Measurements from ENCODE around the gene YBEY. TPM values are rescaled to one million over a fixed set of nuclear protein-coding genes. Genes with fewer than 3 reads are reported as not detected.

Gene YBEY
- polyA plus RNA-seq, 1 of the 3 experiments (the other 2 are of a cell fraction) = 47.5 TPM

DNA sequence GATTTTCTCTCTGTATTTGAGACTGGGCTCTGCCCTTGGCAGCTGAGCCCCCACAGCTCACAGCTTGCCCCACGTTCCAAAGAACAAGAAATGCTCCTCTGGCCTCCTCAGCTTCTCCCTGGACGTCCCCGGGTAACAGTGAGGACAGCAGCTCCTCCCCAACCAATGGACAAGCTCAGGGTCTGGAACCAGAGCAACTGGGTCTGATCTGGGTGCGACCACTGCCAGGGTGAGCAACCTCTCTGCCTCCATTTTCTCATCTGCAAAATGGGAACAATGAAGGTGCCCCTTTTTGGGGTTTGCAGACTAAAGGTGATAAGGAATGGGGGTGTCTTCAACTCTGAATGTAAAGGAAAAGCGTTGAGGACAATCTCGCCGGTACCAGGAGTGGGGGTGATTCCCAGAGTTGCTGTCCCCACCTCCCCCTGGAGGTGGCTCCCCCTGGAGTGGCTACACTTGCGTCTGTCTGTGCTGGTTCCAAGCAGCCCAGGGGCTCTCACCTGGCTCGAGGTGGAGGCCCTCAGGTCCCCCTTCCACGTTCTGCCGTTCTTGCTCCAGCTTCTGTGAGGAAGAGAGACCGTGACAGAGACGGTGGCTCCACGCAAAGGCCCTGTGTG lies 30.7 kb downstream of the YBEY start:
- H4K20me1 ChIP-seq (ENCODE audit: insufficient read depth) = peaks cover 5% of the 10 kb centered on the region; the same call in 1 of the 2 replicates
- peaks cover 28% of the 10 kb centered on the region for H3K79me2 ChIP-seq (ENCODE audit: insufficient read depth)
- TF ChIP-seq GABPA (IDR thresholded peaks at IDR 0.05; ENCODE audit: low read depth) = no peak
- TF ChIP-seq REST (IDR thresholded peaks at IDR 0.05; ENCODE audit: low read depth, low read length) = no peak
- TF ChIP-seq RAD21 (IDR thresholded peaks at IDR 0.05; ENCODE audit: low read length) = no peak
- no peak for TF ChIP-seq POLR2AphosphoS5 (IDR thresholded peaks at IDR 0.05; ENCODE audit: low read depth, low read length)
- TF ChIP-seq EP300 (IDR thresholded peaks at IDR 0.05; ENCODE audit: borderline replicate concordance in 1 of 2, low read depth in 1 of 2, low read length in 1 of 2) = no peak
- no peak for TF ChIP-seq CHD2 (IDR thresholded peaks at IDR 0.05; ENCODE audit: low read length, partially characterized antibody)
- no peak for TF ChIP-seq SIN3A (IDR thresholded peaks at IDR 0.05; ENCODE audit: borderline replicate concordance, low read depth, low read length)
- TF ChIP-seq EZH2phosphoT487 (IDR thresholded peaks at IDR 0.05; ENCODE audit: borderline replicate concordance, low read depth) = no peak
- TF ChIP-seq, protein P1, sequence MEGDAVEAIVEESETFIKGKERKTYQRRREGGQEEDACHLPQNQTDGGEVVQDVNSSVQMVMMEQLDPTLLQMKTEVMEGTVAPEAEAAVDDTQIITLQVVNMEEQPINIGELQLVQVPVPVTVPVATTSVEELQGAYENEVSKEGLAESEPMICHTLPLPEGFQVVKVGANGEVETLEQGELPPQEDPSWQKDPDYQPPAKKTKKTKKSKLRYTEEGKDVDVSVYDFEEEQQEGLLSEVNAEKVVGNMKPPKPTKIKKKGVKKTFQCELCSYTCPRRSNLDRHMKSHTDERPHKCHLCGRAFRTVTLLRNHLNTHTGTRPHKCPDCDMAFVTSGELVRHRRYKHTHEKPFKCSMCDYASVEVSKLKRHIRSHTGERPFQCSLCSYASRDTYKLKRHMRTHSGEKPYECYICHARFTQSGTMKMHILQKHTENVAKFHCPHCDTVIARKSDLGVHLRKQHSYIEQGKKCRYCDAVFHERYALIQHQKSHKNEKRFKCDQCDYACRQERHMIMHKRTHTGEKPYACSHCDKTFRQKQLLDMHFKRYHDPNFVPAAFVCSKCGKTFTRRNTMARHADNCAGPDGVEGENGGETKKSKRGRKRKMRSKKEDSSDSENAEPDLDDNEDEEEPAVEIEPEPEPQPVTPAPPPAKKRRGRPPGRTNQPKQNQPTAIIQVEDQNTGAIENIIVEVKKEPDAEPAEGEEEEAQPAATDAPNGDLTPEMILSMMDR (IDR thresholded peaks at IDR 0.05) = no peak
- TF ChIP-seq ELF1 (IDR thresholded peaks at IDR 0.05) = no peak
- TF ChIP-seq PBX3 (IDR thresholded peaks at IDR 0.05) = no peak
- TF ChIP-seq, protein P2, sequence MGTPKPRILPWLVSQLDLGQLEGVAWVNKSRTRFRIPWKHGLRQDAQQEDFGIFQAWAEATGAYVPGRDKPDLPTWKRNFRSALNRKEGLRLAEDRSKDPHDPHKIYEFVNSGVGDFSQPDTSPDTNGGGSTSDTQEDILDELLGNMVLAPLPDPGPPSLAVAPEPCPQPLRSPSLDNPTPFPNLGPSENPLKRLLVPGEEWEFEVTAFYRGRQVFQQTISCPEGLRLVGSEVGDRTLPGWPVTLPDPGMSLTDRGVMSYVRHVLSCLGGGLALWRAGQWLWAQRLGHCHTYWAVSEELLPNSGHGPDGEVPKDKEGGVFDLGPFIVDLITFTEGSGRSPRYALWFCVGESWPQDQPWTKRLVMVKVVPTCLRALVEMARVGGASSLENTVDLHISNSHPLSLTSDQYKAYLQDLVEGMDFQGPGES (IDR thresholded peaks at IDR 0.05; ENCODE audit: low read depth, low read length) = no peak
- no peak for TF ChIP-seq MXI1 (IDR thresholded peaks at IDR 0.05; ENCODE audit: low read depth, low read length)
- TF ChIP-seq YY1 (IDR thresholded peaks at IDR 0.05; ENCODE audit: low read depth) = no peak
- CTCF ChIA-PET = no interaction called here
- H3K4me2 ChIP-seq = no peak overlapping the region
- no peaks in the 10 kb centered on the region for H3K9me3 ChIP-seq
- no peak overlapping the region for H2AFZ ChIP-seq (ENCODE audit: low read depth)
- no peaks in the 10 kb centered on the region for H3K27me3 ChIP-seq (ENCODE audit: insufficient read depth)
- H3K36me3 ChIP-seq (replicated peaks in 1 of 2; ENCODE audit: control insufficient read depth in 1 of 2, insufficient read depth in 2 of 2, low read length in 1 of 2) = peaks cover 2 to 10% of the 10 kb centered on the region in 2 experiments
- no peak overlapping the region for H3K27ac ChIP-seq (ENCODE audit: low read depth in 2 of 2, low read length in 1 of 2)
- H3K9me2 ChIP-seq = no peaks in the 10 kb centered on the region
- peaks cover 3% of the 10 kb centered on the region for H3F3A ChIP-seq (replicated peaks; ENCODE audit: insufficient read depth)
- DNase-seq = no peak
- 97% methylated on average over 14 of the region's 14 CpGs for WGBS (ENCODE audit: low lambda C conversion rate)
- peaks cover 4 to 31% of the 10 kb centered on the region in 2 experiments; a peak in 2 of 4 replicates for H3K4me1 ChIP-seq (ENCODE audit: control insufficient read depth in 1 of 2, insufficient read depth in 2 of 2, low read depth in 1 of 2, low read length in 1 of 2)
- no peak overlapping the region for H3K4me3 ChIP-seq (ENCODE audit: low read depth in 2 of 2, low read length in 1 of 2)
- POLR2A ChIA-PET = no interaction called here
- H3K9ac ChIP-seq = no peak overlapping the region
